GM19324 (cell line): ENCODE results near the gene CALN1.
"Not testable (repeated sequence)": the region's sequence is repeated elsewhere in the genome, so short reads cannot be mapped to it uniquely, and the experiment has no call there.

Experiments
- ATAC-seq: cut with Tn5 transposase; IDR thresholded peaks from one replicate; pipeline ENCODE4 v1.9.1; 2021; ENCODE audit warnings: mild to moderate bottlenecking, moderate library complexity; ENCODE audit not compliant: unreplicated experiment, low FRiP score

Gene CALN1

DNA sequence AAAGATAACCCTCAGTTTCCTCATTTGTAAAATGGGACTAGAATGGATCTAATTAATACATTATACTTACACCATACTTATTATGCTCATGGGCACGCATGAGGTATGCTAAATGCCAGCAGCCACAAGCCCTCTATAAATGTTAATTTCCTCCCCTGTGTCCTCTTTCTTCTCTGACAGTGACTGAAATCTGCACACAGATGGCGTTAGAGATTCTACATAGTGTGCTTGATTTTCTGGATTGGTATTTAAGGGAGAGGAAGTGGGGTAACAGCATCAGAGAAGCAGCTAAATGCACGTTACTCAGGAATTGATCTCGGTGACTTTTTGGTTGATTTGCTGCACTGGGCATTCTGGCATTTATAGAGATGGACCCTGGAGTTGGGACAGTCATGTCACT lies 568.5 kb downstream of the CALN1 start:
- no peak for ATAC-seq

DNA sequence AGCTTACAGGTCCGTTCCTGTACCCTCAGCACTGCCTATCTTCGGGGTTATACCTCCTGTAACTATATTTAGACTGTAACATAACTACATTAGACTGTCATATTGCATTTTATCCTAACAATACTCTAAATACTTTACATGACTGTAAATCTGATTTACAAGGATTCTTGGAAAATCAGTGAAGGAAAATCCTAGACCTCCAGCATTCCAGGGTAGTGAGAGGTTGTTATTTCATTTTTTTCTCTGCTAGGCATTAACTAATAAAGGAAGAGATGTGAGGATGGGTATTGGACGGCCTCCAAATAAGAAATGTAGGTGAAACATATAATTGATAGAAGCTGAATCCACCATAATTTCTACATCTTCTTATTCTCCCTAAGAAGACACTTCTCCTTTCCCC lies 569.4 kb downstream of the CALN1 start:
- ATAC-seq = no peak

DNA sequence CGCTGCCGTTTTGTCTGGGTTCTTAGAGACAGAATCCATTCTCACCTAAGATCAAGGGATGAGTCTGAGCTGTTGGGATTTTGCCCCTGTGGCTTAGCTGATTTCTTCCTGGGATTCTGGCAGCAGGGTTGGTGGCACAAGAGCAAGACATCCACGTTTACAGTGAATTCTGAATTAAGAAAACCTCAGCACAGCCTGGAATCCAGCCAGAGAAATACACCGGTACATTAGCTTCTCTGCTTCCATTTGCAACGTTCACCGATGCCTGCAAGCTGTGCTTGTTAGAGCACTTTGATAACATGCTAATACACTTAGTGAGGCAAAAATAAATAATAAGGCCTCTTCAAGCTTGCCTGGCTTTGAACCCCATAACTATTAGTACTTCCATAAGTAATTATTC lies 569.8 kb downstream of the CALN1 start:
- ATAC-seq = no peak

DNA sequence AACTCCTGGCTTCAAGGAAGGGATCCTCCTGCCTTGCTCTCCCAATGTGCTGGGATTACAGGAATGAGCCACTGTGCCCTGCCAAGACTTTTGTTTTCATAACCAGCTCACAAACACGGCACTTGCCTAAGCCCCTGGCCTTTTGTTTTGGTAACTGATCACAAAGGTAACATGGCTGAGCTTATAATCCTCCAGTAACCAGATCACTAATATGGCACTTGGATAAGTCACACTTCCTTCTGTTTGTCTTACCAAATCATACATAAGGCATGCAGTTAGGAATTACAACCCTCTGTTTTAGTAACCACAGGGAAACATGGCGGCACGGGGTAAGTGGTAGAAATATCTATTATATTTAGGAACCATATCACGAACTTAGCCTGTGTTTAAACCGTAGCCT lies 577.1 kb downstream of the CALN1 start:
- ATAC-seq = no peak

DNA sequence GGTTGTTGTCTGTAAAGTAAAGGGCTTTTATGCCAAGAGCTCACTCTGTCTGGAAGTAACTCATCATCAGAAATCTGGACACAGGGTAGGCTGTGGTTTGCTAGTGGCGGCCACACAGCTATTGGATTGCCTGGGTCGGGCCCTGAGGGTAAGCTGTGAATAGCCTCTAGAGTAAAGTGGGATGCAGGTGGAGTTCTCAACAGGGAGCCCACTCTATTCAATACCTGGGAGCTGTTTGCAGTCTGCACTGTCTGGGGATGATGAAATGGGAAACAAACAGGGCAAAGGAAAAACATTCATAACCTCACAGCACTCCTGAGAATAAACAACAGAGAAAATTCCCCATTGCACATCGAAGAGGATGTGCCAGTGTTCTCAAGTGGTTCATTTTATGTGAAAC lies 582.6 kb downstream of the CALN1 start:
- no peak for ATAC-seq

DNA sequence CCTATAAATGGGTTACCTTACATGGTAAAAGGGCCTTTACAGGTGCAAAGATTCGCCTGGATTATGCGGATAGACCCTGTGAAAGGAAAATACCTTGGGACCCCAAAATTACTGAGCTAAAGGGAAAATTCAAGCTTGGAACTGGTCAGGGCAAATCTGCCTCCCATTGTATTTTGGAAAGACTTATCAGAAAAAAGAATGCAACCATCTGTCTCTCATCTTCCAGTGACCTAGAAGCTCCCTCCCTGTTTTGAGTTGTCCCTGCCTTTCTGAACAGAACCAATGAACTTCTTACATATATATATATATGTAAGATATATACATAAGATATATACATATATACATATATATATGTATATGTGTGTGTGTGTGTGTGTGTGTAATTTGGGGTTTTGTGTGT lies 583.8 kb downstream of the CALN1 start:
- no peak for ATAC-seq

DNA sequence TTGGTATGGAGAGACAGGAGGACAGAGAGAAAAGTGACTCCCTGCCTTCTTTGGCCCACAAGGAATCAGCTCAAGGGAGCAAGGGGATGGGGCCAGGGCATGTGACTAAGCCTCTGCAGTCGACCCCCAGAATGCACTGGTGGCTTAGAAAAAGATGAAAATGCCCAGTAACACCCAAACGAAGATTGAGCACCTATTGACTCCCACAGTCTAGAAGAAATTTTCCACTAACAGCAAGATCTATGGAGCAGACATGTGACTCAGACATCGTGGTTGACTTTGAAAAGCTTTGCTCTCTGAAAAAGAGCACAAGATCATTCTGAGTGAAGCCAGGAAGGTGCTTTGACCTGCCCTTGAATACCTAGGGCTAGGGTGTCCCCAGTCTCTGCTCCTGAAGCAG lies 586.0 kb downstream of the CALN1 start:
- ATAC-seq = no peak

DNA sequence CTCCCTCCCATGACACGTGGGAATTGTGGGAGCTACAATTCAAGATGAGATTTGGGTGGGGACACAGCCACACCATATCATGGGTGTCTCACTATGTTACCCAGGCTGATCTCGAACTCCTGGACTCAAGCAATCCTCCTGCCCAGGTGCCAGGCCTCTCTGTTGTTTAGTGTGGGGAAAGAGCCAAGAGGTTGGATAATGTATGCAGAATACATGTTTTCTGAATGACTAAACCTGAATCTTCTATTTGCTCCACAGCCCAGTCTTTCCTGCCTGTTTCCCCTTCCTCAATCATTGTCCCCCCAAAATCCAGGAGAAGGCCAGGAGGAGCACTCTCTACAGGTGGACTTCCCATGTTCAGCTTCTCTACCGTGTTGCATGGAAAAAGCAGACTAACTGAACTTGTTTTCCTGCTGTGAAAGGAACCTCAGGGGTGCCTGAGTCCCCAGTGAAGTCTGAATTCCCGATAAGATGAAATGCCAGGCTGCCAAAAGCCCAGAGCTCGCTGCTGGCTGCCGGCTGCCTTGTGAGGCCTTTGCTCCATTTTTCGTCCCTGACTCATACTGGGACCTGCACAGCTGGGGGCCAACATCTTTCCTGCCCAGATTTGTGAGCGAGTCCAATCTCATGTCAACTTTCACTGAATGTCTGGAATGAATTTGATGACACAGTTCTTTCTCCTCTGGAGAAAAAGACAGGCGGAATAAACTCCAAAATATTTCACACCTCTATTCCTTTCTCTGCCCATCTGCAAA lies 588.0 kb downstream of the CALN1 start:
- ATAC-seq = no peak

DNA sequence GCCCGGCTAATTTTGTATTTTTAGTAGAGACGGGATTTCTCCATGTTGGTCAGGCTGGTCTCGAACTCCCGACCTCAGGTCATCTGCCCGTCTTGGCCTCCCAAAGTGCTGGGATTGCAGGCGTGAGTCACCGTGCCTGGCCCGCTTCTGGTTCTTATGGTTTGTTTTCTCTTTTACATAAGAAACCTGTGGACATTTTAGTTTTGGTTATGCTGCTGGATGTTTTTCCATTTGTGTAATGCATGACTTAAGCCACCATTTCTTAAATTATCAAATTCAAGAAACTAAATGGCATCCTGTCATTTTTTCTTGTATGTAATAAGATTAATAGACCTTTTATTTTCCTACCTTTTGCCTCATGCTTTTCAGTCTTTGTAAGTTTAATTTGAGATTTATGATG lies 589.7 kb downstream of the CALN1 start:
- ATAC-seq = not testable (repeated sequence)

DNA sequence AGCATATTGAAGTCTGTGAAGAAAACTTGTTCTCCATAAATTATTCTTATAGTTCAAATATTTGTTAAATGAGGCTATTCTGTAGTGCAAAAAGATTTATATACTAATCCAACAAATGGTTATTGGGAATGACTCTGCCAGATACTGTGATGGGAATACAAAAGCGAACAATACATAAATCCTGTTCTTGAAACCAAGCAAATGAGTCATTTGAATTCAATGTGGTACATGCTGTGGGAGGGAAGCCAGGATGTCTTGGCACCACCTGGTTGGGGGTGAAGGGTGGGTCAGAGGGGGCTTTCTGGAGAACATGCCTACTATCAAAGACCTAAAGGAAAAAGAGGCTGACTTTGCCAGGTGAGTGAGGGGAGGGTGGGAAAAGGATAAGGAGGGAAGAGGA lies 594.2 kb downstream of the CALN1 start:
- no peak for ATAC-seq

DNA sequence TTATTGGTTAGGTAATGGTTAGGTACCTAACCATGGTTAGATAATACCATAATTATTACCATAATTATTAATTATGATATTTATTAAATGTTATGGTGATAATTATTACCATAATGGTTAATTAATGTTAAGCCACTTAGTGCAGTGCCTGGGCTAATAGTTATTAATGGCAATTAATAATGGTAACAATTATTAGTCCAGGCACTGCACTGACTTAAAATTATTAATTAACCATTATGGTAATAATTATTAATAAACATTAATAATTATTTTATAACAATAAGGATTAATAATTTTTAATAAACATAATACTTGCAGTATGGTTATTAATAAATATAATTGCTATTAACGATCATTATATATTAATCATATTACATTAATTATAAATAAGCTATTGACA lies 604.0 kb downstream of the CALN1 start:
- no peak for ATAC-seq

DNA sequence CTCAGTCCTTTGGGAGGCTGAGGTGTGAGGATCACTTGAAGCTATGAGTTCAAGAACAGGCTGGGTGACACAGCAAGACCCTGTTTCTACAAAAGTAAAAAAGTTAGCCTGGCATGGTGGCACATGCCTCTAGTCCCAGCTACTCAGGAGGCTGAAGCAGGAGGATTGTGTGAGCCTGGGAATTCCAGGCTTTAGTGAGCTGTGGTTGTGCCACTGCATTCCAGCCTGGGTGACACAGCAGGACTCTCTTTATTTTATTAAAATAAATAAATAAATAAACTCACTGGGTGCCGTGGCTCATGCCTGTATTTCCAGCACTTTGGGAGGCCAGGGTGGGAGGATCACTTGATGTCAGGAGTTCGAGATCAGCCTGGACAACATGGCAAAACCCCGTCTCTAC lies 607.9 kb downstream of the CALN1 start:
- no peak for ATAC-seq

DNA sequence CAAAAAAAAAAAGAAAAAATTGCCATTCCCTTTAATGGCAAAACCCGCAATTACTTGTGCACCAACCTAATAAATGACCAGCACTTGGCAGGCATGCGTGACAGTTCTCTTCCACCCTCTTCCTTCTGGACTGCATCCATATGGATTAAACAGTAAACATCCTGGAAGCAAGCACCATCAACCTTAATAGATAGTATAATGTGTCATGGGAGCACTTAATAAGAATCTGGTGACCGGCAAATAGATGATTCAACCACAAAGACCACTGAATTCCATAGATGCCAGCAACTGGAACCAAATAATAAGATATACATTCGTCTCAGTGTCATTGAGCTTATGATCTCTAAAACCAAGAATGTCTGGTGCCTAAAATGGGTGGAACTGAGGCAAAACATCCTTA lies 610.2 kb downstream of the CALN1 start:
- no peak for ATAC-seq

DNA sequence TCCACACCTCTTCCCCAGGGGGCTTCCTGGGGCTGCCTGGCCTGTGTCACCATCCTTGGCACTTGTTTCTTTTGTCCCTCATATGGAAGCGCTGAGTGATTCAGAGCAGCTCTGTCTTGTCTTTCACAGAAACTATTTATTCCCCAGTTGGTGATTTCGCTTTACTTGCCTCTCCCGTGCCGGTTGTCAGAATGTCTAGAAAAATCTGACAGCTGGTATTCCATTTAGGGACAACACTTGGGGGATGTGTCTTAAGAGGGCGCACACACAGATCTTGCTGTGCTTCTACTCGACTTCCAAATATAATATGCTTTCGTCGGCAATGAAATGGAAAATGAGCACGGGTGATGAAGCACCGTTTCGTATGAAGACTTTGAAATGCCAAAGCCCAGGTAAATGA lies 611.8 kb downstream of the CALN1 start:
- no peak for ATAC-seq

DNA sequence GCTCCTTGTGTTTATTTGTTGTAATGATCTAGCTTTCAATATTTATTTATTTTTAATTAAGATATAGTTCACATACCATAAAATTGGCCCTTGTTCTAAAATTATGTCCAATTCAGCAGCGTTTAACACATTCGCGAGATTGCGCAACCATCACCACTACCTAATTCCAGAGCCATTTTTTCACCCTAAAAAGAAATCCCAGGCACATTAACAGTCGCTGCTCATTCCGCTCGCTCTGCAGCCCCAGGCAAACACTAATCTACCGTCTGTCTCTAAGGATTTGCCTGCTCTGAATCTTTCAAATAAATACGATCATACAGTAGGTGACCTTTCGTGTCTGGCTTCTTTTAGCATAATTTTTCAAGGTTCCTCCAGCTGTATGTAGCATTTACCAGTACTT lies 616.7 kb downstream of the CALN1 start:
- no peak for ATAC-seq

DNA sequence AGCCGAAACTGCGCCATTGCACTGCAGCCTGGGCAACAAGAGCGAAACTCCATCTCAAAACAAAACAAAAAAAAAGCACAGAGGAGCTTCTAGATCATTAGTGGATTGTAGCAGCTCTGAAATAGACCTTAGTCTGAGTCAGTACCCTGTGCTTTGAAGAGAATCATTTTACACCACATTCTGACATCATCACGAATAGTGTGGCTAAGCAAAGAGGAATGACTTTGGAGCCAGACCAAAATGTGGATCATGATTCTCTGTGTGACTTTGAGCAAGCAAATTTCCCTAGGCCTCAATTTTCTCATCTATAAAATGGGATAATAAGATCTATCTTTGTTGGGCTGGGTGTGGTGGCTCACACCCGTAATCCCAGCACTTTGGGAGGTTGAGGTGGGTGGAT lies 618.9 kb downstream of the CALN1 start:
- ATAC-seq = no peak

DNA sequence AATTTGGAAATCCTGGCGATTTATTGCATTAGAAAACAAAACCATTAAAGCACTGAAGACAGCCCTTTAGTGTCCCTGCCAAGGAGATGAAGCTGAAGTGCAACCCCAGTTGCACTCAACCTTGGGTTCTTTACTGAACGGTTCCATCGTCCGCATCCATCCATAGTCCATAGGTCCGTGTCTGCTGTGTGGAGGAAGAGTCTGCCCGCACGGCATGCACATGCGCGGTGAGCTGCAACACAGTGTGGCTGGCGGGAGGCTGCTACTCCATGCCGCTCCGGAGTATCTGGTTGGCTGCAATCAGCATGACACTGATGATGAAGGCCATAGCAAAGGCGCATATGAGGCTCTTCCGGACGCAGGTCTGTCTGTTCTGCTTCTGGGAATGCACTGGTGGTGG lies 624.6 kb downstream of the CALN1 start:
- no peak for ATAC-seq

DNA sequence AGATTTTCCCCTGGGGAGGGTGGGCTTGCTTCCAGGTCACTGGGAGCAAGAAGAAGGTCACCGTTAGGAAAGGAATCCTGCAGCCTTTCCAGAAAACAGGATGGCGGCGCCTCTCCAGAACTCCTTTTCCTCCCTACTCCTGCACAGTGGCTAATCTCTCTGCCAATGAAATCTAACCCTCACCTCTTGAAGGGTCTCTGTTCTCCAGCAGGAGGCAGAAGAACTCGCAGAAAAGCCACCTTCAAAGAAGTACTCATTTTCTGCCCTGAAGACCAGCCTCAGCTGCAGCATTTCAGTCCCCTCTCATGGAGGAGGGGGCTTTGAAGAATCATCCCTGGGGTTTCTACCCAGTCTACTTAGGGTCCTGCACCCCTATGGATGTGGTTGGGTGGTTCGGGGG lies 626.9 kb downstream of the CALN1 start:
- ATAC-seq = no peak

DNA sequence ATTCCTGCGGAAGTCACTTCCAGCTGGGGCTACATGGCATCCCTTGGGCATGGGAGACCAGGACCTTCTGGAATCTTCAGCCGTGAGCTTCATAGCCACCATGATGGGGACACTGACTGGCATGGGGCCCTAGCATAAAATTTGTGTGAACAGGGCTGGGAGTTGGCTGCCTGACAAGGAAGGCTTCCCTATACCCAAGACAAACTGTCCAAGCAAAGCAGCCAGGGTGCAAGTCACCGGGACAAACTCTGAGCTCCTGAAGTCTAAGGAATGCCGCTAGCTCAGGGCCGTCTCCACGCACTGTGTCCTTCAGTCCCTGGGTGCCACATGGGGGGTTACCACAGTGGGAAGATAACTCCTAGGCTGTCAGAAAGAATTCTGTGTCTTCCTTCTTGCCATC lies 627.4 kb downstream of the CALN1 start:
- ATAC-seq = no peak

DNA sequence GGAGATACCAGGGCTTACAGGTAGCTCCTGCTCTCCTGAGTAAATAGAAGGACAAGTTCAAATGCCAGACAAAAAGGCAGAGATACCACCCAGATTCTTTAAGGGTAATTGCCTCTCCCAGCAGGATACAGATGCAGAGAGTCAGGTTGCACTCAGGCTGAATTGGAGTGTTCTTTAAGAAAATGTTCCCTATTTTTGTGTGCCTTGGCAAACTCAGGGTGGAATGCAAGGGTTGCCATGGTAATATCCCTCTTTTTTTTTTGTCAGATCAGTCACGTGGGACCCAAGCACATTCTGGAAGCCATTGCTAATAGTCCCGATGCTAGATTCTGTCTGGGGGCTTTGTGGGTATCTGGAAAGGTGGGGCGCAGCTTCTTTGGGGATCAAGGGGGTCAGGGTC lies 628.0 kb downstream of the CALN1 start:
- ATAC-seq = no peak

DNA sequence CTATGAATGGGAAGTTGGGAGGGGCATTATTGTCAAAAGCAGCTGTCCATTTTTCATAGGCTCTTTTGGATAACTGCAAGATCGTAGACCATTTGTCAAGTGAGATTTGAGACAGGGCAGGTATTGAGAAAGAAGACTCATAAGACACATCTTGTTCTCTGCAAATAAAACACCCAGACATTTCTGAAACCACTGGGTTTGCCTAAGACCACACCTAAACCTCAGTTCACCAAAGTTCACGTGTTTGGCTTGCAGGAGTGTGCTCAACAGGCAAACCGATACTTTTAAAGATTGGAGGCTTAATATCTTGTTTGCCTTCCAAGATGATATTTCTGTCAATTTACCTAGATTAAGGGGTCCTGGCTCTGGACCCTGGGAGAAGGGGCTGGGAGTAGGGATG lies 628.4 kb downstream of the CALN1 start:
- no peak for ATAC-seq

DNA sequence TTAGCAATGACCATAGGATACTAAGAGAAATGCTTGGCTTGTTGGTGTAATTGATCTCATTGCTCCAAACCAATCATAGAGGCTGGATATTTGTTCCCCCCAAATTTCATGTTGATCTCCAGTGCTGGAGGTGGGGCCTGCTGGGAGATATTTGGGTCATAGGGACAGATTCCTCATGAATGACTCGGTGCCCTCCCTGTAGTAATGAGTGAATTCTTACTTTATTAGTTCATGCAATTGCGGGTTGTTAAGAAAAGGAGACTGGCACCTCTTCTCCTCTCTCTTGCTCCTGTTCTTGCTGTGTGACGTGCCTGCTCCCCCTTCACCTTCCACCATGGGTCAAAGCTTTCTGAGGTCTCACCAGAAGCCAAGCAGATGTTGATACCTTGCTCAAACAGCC lies 630.1 kb downstream of the CALN1 start:
- ATAC-seq = no peak

DNA sequence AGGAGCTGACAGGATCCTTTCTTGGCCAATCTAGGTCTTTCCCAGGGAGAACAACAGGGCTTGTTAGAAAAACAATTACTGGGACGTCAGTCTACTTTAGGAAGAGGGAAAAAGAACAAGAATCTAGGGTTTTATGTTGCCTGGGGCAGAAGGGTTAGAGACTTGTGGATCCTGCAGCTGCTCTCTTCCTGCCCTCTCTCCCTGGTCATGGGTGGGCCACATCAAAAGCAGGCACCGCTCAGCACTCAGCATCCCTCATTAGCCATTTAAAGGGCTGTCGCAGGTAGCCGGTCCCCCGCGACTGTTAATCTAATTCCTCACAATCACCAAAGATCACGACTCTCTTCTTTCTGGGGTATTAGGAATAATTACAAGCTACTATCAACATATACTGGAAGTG lies 631.9 kb downstream of the CALN1 start:
- ATAC-seq = no peak
